ENCODE measurements around the gene MLKL.
"Not testable (repeated sequence)": the region's sequence is repeated elsewhere in the genome, so short reads cannot be mapped to it uniquely, and the experiment has no call there.

Gene MLKL

DNA sequence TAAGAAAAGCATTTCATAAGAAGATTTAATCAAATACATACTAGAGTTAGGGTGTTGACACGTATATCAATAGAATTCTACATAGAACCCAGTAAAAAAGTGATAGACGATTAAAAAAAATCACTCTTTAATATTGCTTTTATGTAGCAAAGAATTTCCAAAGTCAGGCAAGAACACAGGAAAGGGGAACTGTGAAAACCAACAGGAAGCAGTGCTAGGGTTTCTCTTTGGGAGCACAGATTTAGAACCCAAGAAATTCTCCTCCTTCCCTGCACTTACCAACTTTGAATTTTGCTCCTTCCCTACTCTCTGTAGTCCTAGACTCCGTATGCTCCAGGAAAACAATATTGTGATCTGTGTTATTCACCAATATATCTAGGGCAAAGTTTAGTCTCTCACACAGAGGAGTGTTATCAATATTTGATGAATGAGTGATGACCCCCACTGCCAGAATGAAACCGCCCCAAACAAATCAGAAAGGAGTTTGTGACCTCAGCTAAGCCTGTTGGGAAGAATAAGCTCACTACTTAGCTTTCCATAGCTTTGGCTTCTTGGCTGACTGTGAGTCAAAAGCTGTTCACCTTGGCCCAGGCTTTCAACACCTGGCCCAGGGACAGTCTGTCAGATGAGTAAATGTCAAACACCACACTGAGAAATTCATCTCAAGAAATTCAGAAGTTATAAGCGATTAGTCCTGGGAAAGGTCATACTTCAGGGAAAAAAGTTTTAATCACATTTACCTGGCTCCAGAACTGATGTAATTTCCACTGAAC, 42.6 kb downstream of the MLKL start:
- H3K27ac ChIP-seq = no peak overlapping the region
- no peak for DNase-seq (ENCODE audit: low read depth, low spot score)

DNA sequence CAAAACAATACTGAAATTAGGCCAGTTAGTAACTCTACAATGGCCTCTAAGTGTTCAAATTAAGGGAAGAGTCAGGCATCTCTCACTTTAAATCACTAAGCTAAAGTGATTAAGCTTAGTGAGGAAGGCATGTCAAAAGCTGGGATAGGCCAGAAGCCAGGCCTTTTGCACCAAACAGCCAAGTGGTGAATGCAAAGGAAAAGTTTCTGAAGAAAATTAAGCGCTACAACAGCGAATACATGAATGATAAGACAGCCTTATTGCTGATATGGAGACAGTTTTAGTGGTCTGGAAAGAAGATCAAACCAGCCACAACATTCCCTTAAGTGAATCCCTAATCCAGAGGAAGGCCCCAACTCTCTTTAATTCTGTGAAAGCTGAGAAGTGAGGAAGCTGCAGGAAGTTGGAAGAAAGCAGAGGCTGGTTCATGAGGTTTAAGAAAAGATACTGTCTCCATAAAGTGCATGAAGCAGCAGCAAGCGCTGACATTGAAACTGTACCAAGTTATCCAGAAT, 46.1 kb downstream of the MLKL start:
- DNase-seq (ENCODE audit: low read depth, low spot score) = no peak
- H3K27ac ChIP-seq = no peak overlapping the region

DNA sequence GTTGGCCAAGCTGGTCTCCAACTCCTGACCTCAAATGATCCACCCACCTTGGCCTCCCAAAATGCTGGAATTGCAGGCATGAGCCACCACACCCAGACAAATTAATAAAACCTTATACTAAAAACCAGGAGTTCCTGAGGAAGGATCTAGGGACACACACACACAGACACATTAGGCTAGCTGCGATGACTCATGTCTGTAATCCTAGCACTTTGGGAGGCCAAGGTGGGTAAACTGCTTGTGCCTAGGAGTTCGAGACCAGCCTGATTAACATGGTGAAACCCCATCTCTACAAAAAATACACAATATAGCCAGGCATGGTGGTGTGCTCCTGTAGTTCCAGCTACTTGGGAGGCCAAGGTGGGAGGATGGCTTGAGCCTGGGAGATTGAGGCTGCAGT, 47.8 kb downstream of the MLKL start:
- H3K27ac ChIP-seq = peak overlapping the region; percentile 13
- DNase-seq (ENCODE audit: low read depth, low spot score) = not testable (repeated sequence)

DNA sequence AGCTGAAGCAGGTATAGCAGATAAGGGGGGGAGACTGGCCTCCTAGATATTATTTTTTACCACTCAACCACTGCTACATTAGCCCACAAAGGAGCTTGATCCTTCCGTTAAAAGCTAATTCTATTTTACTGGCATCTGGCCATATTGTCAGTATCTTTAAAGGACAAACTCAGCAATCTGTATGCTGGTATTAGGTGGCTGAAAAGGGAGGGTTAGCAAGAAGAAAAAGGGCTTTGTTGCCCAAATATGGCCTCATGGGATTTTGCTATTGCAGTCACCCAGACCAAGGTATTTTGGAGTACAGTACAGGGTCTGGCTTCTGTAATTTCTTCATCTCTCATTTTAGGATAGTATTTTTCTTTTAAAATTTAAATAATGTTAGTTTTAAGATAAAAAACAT, 48.4 kb downstream of the MLKL start:
- no peak for DNase-seq (ENCODE audit: low read depth, low spot score)
- H3K27ac ChIP-seq = peak overlapping the region; percentile 13

- DNase-seq (ENCODE audit: low read depth, low spot score) = peak; percentile 14
- H3K27ac ChIP-seq = peak overlapping the region; percentile 13
These were observed 48.8 kb downstream of the MLKL start for GRCh38 chr16:74651841-74652240.

DNA sequence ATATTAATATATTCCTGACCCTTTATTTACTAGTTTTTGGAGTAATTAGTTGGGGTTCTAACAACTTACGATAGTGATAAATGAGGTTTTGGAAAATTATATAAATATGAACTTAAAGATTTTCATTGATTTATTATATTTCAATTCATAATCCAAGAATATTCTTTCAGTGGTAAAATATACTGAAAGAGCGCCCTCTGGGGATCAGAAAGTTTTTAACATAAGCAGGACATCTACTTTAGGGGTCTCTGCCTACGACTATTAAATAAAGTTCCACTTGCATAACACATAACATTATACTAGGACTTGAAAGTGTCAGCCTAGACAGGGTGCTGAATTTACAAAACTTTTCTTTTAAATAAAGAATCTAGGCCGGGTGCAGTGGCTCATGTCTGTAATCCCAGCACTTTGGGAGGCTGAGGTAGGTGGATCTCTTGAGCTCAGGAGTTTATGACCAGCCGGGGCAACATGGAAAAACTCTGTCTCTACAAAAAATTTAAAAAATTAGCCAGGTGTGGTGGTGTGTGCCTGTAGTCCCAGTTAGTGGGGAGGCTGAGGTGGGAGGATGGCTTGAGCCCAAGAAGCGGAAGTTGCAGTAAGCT, 49.6 kb downstream of the MLKL start:
- H3K27ac ChIP-seq = no peak overlapping the region
- no peak for DNase-seq (ENCODE audit: low read depth, low spot score)

GRCh38 chr16:74649839-74650504, 50.7 kb downstream of the MLKL start:
- no peak overlapping the region for H3K27ac ChIP-seq
- no peak for DNase-seq (ENCODE audit: low read depth, low spot score)

- no peak for DNase-seq (ENCODE audit: low read depth, low spot score)
- no peak overlapping the region for H3K27ac ChIP-seq
These were observed 58.7 kb downstream of the MLKL start for GRCh38 chr16:74641969-74642368.

GRCh38 chr16:74637742-74638453, 62.8 kb downstream of the MLKL start:
- H3K27ac ChIP-seq = no peak overlapping the region
- DNase-seq (ENCODE audit: low read depth, low spot score) = no peak

GRCh38 chr16:74635303-74635702, 65.4 kb downstream of the MLKL start:
- DNase-seq (ENCODE audit: low read depth, low spot score) = no peak
- no peak overlapping the region for H3K27ac ChIP-seq

- no peak for DNase-seq (ENCODE audit: low read depth, low spot score)
- peak overlapping the region; percentile 45 for H3K27ac ChIP-seq
These were observed 67.0 kb downstream of the MLKL start for GRCh38 chr16:74633686-74634085.

- H3K27ac ChIP-seq = peak overlapping the region; percentile 11
- no peak for DNase-seq (ENCODE audit: low read depth, low spot score)
These were observed 73.0 kb downstream of the MLKL start for GRCh38 chr16:74627506-74628220.

- H3K27ac ChIP-seq = peak overlapping the region; percentile 11
- DNase-seq (ENCODE audit: low read depth, low spot score) = no peak
These were observed 73.8 kb downstream of the MLKL start for GRCh38 chr16:74626741-74627416.

DNA sequence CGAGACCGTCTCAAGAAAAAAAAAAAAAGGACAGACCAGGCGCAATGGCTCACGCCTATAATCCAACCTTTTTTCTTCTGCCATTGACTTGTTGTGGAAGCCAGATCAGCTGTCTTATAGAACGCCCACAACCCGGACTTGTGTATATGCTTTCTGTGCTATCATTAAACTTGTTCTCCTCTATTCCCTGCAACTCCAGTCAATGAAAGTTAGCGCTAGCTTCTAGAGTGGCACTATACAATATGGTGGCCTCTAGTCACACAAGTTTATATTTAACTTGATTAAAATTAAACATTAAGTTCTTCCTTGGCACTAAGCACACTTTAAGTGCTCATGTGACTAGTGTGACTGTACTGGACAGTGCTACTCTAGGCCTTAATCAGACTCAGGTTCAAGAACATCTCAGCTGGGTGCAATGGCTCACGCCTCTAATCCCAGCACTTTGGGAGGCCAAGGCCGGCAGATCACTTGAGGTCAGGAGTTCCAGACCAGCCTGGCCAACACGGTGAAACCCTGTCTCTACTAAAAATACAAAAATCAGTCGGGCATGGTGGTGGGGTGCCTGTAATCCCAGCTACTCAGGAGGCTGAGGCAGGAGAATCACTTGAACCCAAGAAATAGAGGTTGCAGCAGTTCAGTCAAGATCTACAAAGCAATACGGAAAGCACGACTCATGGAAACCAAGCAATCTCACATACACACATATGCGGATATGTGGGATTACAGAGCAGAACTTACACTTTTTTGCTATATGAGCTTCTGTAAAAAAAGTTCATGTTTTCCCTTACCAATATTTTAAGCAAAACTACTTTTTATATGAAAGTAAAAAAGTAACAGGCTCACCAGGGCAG, 74.9 kb downstream of the MLKL start:
- no peak overlapping the region for H3K27ac ChIP-seq
- no peak for DNase-seq (ENCODE audit: low read depth, low spot score)

DNA sequence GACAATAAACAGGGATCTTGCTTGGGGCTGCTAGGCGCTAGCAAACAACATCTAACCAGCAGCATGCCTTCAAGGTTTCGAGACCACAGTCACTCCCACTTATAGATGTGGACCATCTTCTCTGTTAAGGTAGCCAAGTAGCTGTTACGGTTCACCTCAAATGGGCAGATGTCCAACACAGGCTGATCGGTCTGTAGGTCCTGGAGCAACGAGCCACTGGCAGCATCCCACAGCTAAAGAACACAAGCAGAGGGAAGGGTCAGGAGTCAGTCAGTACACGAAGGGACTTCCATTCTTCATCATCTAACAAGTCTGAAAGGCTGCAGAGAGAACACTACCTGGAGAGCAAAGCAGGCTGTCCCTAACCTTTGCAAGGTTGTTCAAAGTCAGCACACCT, 76.8 kb downstream of the MLKL start:
- DNase-seq (ENCODE audit: low read depth, low spot score) = no peak
- no peak overlapping the region for H3K27ac ChIP-seq

DNA sequence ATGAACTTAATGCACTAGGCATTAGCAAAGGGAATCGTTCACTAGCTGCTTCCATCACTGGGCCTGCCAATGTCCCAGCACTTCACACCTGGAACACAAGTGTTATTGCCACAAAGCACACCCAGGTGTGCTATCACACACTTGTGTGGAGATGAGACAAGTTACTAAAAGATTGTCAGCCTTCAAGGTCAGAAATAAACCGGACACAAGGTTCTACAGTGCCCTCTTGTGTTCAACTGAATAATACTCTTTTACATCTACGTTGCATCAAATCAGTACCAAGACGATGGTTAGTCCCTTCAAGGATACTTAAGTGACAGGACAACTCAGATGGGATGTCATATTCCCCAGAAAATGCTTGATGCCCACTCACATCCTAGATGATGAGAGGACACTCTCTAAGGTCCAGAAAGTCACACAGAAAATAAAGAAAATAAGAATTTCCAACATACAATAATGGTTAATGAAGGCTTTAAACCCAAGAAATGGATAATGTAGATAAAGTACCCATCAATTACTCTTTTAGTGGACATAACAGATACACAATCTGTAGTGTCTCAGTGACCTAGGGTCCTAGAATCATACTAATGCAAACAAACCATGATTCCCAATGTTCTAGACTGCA, 77.3 kb downstream of the MLKL start:
- no peak for DNase-seq (ENCODE audit: low read depth, low spot score)
- H3K27ac ChIP-seq = no peak overlapping the region

- no peak overlapping the region for H3K27ac ChIP-seq
- no peak for DNase-seq (ENCODE audit: low read depth, low spot score)
These were observed 78.7 kb downstream of the MLKL start for GRCh38 chr16:74622005-74622404.
